GM12873 (cell line): ENCODE measurements around the gene EMC7.

Experiments
- TF ChIP-seq, protein P1 (sequence below): IDR thresholded peaks from 2 replicates; pipeline ENCODE4 v1.5.1; 2012; ENCODE audit warnings: low read depth, mild to moderate bottlenecking, moderate library complexity, low read length, control low read depth; ENCODE audit not compliant: insufficient read depth; ENCODE audit errors: missing control alignments

The EMC7 gene

DNA sequence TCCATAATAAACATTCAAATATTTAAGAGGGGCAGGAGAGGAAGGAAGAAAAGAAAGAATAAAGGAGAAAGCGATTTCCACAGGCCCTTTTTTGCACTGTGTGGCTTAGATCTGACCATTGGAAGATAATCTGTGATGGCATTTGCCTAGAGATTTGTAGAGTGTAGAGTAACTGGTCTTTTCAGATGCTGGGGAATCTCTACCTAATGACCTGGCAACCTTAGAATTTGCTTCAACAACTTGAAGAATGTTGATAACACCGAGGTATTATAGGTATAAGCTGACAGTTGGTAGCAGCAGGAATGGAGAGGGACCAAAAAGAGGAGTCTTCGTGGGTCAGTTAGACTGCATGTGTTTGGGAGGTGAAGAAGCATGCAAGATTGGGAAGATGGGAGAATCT, 41.7 kb downstream of the EMC7 start:
- TF ChIP-seq, protein P1, sequence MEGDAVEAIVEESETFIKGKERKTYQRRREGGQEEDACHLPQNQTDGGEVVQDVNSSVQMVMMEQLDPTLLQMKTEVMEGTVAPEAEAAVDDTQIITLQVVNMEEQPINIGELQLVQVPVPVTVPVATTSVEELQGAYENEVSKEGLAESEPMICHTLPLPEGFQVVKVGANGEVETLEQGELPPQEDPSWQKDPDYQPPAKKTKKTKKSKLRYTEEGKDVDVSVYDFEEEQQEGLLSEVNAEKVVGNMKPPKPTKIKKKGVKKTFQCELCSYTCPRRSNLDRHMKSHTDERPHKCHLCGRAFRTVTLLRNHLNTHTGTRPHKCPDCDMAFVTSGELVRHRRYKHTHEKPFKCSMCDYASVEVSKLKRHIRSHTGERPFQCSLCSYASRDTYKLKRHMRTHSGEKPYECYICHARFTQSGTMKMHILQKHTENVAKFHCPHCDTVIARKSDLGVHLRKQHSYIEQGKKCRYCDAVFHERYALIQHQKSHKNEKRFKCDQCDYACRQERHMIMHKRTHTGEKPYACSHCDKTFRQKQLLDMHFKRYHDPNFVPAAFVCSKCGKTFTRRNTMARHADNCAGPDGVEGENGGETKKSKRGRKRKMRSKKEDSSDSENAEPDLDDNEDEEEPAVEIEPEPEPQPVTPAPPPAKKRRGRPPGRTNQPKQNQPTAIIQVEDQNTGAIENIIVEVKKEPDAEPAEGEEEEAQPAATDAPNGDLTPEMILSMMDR: no peak

DNA sequence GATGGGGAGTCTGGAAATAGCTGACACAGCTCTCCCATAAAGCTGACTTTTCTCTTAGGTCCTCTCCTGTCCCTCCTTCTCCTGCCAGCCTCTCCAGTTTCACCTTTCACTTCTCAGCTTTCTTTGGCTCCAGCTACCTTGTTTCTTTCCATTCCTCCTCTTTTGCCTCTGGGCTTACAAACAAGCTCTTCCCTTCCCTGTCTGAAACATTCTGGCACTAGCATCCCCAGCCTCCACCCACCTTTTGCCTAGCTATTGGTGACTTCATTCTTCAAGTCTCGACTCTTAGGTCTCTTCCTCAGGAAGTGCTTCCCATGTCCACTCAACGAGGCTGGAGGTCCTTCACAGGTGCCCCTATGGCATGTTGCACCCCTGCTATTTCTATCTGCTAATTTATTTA, 42.2 kb downstream of the EMC7 start:
- TF ChIP-seq, protein P1: no peak

DNA sequence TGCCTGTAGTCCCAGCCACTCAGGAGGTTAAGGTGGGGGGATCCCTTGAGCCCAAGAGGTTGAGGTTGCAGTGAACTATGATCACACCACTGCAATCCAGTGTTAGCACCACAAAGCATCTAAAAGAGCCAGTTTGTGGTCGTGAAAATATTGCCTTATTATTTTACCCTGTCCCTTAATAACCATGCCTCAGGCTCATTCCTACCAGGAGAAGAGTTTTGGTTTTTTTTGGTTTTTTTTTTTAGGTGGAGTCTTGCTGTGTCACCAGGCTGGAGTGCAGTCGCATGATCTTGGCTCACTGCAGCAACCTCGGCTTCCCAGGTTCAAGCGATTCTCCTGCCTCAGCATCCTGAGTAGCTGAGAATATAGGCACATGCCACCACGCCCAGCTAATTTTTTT, 44.8 kb downstream of the EMC7 start:
- TF ChIP-seq, protein P1: no peak

DNA sequence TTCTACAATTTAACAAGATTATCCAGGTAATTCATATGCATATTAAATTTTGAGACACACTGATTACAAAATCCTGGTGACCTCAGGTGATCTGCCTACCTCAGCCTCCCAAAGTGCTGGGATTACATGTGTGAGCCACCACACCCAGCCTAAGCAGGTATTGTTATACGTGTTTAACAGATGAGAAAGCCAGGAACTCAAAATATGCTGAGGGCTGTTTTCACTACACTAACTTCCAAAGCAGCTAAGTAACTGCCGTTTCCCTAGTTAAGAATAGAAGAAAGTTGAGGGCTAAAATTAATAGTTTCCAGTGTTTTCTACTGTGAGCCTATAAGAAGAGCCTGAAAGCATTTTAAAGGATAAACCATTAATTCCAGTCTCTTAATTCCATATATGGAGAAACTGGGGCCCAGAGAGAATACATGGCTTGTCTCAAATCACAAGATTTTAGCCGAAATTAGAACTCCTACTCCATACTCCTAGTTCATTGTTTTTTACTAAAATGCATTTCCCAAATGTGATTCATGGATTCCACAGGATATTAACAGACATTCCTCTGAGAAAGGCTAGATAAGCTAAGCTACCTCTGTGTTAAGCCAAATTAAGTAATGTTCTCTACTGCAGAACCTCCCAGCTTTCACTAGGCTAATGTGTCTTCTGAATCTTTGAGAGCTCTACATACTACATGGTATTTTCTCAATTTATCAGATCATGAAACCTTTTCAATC, 45.6 kb downstream of the EMC7 start:
- TF ChIP-seq, protein P1: no peak

DNA sequence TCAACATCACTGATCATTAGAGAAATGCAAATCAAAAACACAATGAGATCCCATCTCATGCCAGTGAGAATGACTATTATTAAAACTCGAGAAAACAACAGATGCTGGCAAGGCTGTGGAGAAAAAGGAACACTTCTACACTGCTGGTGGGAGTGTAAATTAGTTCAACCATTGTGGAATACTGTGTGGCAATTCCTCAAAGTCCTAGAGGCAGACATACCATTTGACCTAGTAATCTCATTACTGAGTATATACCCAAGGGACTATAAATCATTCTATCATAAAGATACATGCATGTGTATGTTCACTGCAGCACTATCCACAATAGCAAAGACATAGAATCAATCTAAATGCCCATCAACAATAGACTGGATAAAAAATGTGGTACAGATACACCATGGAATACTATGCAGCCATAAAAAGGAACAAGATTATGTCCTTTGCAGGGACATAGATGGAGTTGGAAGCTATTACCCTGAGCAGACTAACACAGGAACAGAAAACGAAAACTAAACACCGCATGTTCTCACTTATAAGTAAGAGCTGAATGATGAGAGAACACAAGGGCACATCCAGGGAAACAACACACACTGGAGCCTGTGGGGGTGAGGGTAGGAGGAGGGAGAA, 47.5 kb downstream of the EMC7 start:
- TF ChIP-seq, protein P1: no peak

DNA sequence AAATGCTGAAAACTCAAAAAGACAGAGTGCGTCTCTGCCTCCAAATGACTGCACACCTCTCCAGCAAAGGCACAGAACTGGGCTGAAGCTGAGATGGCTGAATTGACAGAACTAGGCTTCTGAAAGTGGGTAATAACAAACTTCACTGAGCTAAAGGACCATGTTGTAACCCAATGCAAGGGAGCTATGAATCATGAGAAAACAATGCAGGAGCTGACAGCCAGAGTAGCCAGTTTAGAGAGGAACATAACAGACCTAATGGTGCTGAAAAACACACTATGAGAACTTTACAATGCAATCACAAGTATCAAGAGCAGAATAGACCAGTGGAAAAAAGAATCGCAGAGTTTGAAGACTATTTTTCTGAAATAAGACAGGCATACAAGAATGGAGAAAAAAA, 52.5 kb downstream of the EMC7 start:
- TF ChIP-seq, protein P1: no peak

DNA sequence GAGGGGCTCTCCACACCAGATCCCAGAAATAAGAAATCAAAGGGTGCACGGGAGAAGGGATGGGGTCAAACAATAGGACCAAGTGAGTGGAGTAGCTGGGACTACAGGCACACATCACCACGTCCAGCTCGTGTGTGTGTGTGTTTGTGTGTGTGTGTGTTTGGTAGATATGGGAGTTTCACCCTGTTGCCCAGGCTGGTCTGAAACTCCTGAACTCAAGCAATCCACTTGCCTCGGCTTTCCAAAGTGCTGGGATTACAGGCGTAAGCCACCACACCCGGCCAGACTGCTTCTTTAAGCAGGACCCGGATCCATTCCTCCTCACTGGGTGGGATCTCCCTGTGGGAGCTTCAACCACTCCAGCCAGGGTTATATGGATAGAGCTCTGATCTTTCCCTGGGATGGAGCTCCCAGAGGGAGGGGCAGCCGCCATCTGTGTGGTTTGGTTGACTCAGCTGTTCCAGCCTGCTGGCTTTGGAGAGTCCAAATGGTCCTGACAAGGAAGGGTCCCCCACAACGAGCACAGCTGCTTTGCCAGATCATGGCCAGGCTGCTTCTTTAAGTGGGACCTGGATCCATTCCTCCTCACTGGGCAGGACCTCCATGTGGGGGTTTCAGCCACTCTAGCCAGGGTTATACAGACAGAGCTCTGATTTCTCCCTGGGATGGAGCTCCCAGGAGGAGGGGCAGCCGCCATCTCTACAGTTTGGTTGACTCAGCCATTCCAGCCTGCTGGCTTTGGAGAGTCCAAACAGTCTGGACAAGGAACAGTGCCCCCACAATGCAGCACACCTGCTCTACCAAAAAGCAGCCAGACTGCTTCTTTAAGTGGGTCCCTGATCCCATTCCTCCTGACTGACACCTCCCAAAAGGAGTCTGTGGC, 53.5 kb downstream of the EMC7 start:
- TF ChIP-seq, protein P1: no peak
